ENCODE results near the gene TFDP1. TPM values are rescaled to one million over a fixed set of nuclear protein-coding genes. Genes with fewer than 3 reads are reported as not detected.

TFDP1 gene
- total RNA-seq, 2 experiments from 2014 or later: 17.6 to 20.0 TPM

DNA sequence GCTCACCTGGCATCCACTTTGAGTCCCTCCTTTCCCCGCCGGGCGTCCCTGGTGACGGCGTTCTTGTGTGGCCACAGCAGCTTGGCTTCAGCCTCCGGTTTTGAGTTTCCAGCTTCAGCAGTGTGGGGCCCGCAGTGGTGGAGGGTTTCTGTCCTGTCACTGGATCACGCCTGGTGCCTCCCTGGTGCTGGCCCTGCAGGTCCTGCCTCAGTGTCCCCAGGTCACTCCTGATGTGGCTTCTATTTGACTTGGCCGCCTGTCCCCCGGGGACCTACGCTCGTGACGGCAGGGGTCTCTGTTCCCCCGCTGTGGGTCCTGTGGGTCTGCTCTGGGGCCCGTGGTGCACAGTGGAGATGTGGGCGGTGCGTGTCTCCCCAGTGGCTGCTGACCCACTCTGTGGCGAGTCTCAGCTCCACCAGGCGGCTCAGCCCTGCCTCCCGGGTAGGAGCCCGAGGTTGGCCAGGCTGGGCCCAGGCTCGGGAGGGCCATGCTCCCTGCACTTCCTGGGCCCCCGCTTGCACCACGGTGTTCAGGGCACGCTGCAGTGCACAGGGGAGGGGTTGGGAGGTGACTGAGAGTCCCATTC is 71.5 kb downstream of the TFDP1 start:
- Histone ChIP-seq H3K9me3 (ENCODE audit: control insufficient read depth in 1 of 2, insufficient read depth in 1 of 2, low read length in 2 of 2) (peaks cover 5 to 8% of the 10 kb centered on the region in 2 experiments), H3K27ac (ENCODE audit: low read depth in 1 of 2, low read length in 2 of 2) (no peak overlapping the region), H3K4me3 (ENCODE audit: low read length) (no peak overlapping the region), H3K4me1 (ENCODE audit: insufficient read depth, low read length) (peaks cover 5% of the 10 kb centered on the region), H3K27me3 (ENCODE audit: control insufficient read depth in 1 of 2, insufficient read depth in 2 of 2, low read length in 2 of 2) (no peaks in the 10 kb centered on the region), H3K36me3 (ENCODE audit: insufficient read depth, low read length) (no peaks in the 10 kb centered on the region)
- POLR2A ChIA-PET: no interaction called here
- no peaks in the 10 kb centered on the region for H3K27me3 Mint-ChIP-seq
- peaks cover 4% of the 10 kb centered on the region for H3K9me3 Mint-ChIP-seq
- TF ChIP-seq, protein P1, sequence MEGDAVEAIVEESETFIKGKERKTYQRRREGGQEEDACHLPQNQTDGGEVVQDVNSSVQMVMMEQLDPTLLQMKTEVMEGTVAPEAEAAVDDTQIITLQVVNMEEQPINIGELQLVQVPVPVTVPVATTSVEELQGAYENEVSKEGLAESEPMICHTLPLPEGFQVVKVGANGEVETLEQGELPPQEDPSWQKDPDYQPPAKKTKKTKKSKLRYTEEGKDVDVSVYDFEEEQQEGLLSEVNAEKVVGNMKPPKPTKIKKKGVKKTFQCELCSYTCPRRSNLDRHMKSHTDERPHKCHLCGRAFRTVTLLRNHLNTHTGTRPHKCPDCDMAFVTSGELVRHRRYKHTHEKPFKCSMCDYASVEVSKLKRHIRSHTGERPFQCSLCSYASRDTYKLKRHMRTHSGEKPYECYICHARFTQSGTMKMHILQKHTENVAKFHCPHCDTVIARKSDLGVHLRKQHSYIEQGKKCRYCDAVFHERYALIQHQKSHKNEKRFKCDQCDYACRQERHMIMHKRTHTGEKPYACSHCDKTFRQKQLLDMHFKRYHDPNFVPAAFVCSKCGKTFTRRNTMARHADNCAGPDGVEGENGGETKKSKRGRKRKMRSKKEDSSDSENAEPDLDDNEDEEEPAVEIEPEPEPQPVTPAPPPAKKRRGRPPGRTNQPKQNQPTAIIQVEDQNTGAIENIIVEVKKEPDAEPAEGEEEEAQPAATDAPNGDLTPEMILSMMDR (IDR thresholded peaks at IDR 0.05): no peak
- no peaks in the 10 kb centered on the region for H3K4me1 Mint-ChIP-seq (ENCODE audit: low read depth)
- CTCF ChIA-PET: no interaction called here
- no peak overlapping the region for H3K4me3 Mint-ChIP-seq
- no peak overlapping the region for H3K27ac Mint-ChIP-seq
- ATAC-seq (ENCODE audit: poor library complexity) (no peak), DNase-seq (peak in 1 of 14 experiments; percentile 19)
- intact Hi-C loops (cut with DNase I, micrococcal nuclease): no loop called here
- no peaks in the 10 kb centered on the region for H3K36me3 Mint-ChIP-seq (ENCODE audit: low read depth)

DNA sequence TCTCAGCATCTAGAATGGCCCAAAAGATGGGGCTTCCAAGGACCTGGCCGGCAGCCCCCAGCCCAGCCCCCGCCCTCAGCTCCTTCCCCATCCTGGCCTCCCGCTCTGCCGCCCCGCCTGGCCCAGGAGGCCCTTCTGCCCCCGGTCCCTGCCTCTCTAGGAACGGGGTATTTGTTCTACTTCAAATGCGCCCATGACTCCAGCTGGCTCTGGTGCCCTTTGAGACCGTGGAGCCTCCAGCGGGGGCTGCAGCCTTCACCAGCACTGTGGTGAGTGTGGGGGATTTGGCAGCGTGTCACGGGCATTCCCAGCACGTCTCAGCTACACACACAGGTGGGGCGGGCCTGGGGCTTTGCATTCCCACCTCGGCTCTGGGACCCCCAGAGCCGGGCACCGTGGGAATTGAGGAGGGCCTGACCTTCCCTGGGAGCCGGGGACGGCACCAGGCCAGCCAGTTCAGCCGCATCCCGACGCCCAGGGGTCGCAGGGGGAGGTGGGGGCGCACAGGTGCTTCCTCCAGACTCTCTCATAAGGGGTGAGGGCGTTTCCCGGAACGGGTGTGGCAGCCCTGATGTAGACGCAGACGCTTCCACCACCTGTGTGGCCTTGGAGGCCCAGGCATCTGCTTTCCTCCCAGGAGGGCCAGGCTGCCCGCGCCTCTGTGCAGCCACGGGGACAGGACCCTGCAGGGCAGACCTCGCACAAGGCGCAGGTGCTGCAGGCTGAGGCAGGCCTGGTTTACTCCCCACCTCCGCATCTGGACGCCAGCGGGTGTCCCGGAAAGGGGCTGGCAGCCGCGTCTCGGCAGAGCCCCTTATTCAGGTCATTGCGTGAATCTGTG is 72.5 kb downstream of the TFDP1 start:
- no peaks in the 10 kb centered on the region for H3K27me3 Mint-ChIP-seq
- TF ChIP-seq, protein P1 (IDR thresholded peaks at IDR 0.05): no peak
- no peak overlapping the region for H3K27ac Mint-ChIP-seq
- Histone ChIP-seq H3K9me3 (ENCODE audit: control insufficient read depth in 1 of 2, insufficient read depth in 1 of 2, low read length in 2 of 2) (peaks cover 7 to 8% of the 10 kb centered on the region in 2 experiments), H3K36me3 (ENCODE audit: insufficient read depth, low read length) (no peaks in the 10 kb centered on the region), H3K27ac (ENCODE audit: low read depth in 1 of 2, low read length in 2 of 2) (no peak overlapping the region), H3K27me3 (ENCODE audit: control insufficient read depth in 1 of 2, insufficient read depth in 2 of 2, low read length in 2 of 2) (no peaks in the 10 kb centered on the region), H3K4me3 (ENCODE audit: low read length) (no peak overlapping the region), H3K4me1 (ENCODE audit: insufficient read depth, low read length) (peaks cover 5% of the 10 kb centered on the region)
- no peak for ATAC-seq (ENCODE audit: poor library complexity)
- H3K4me3 Mint-ChIP-seq: no peak overlapping the region
- no peaks in the 10 kb centered on the region for H3K36me3 Mint-ChIP-seq (ENCODE audit: low read depth)
- intact Hi-C loops (cut with DNase I, micrococcal nuclease): no loop called here
- ChIA-PET POLR2A (no interaction called here), CTCF (no interaction called here)
- DNase-seq: peak in 2 of 14 experiments; percentile 8 to 14
- peaks cover 11% of the 10 kb centered on the region for H3K9me3 Mint-ChIP-seq
- H3K4me1 Mint-ChIP-seq (ENCODE audit: low read depth): no peaks in the 10 kb centered on the region

GRCh38 chr13:113657851-113658741 is 73.5 kb downstream of the TFDP1 start, which contains the start of gene ATP4B:
Gene ATP4B, minus strand, starts transcription at chr13:113658198. Its CDS starts 54 bp downstream, at chr13:113658144.
- Histone ChIP-seq H3K4me3 (ENCODE audit: low read length) (no peak within 1 kb of the TSS), H3K27me3 (ENCODE audit: control insufficient read depth in 1 of 2, insufficient read depth in 2 of 2, low read length in 2 of 2) (no peaks in the 10 kb centered on the region), H3K36me3 (ENCODE audit: insufficient read depth, low read length) (no peaks in the 10 kb centered on the region), H3K4me1 (ENCODE audit: insufficient read depth, low read length) (peaks cover 5% of the 10 kb centered on the region), H3K9me3 (ENCODE audit: control insufficient read depth in 1 of 2, insufficient read depth in 1 of 2, low read length in 2 of 2) (peaks cover under 1 to 7% of the 10 kb centered on the region in 2 experiments), H3K27ac (ENCODE audit: low read depth in 1 of 2, low read length in 2 of 2) (no peak within 1 kb of the TSS)
- H3K4me3 Mint-ChIP-seq: no peak within 1 kb of the TSS
- no peaks in the 10 kb centered on the region for H3K36me3 Mint-ChIP-seq (ENCODE audit: low read depth)
- no peak for ATAC-seq (ENCODE audit: poor library complexity)
- H3K9me3 Mint-ChIP-seq: peaks cover 11% of the 10 kb centered on the region
- intact Hi-C loops (cut with DNase I, micrococcal nuclease): no loop called here
- ChIA-PET POLR2A (no interaction called here), CTCF (no interaction called here)
- H3K27me3 Mint-ChIP-seq: no peaks in the 10 kb centered on the region
- TF ChIP-seq, protein P1 (IDR thresholded peaks at IDR 0.05): no peak
- H3K27ac Mint-ChIP-seq: no peak within 1 kb of the TSS
- no peaks in the 10 kb centered on the region for H3K4me1 Mint-ChIP-seq (ENCODE audit: low read depth)
- peak in 1 of 14 experiments; percentile 25 for DNase-seq

Measured in CD4-positive, alpha-beta T cell (primary cell).